Spleen (tissue), 11 donors: Measurements from ENCODE around the gene KEAP1. TPM values are rescaled to one million over a fixed set of nuclear protein-coding genes. Genes with fewer than 3 reads are reported as not detected.

Source experiments
- DNase-seq: peaks from one replicate; pipeline ENCODE4 v3.0.0-alpha.2; 2020
- H3K27ac ChIP-seq, 8 donors: fragments of 200-600 bp; sonication (generic) in 7 of 8; 1 replicate in 4 of 8; 2 replicates in 4 of 8; pipeline versions ENCODE4 v1.5.0 to v1.8.0; 2016 to 2021; ENCODE audit warnings: inconsistent platforms in 4 of 8, mild to moderate bottlenecking in 4 of 8, moderate library complexity in 1 of 8
- H3K27me3 ChIP-seq, 7 donors: fragments of 200-600 bp; sonication (generic) in 6 of 7; replicated peaks in 1 of 7; 1 replicate in 4 of 7; 2 replicates in 3 of 7; pipeline versions ENCODE4 v1.5.0 to v1.8.0; 2016 to 2021; ENCODE audit warnings: inconsistent platforms in 3 of 7, mild to moderate bottlenecking in 1 of 7
- H3K36me3 ChIP-seq, 6 donors: fragments of 200-600 bp; sonication (generic) in 5 of 6; 1 replicate in 4 of 6; 2 replicates in 2 of 6; pipeline versions ENCODE4 v1.5.0 to v1.8.0; 2016 to 2021; ENCODE audit warnings: inconsistent platforms in 2 of 6
- H3K4me1 ChIP-seq, 6 donors: fragments of 200-600 bp; sonication (generic) in 5 of 6; 1 replicate in 3 of 6; 2 replicates in 3 of 6; pipeline versions ENCODE4 v1.5.0 to v1.8.0; 2016 to 2021; ENCODE audit warnings: inconsistent platforms in 3 of 6
- H3K4me3 ChIP-seq, 8 donors: fragments of 200-600 bp; sonication (generic) in 7 of 8; 1 replicate in 4 of 8; 2 replicates in 4 of 8; pipeline versions ENCODE4 v1.5.0 to v1.8.0; 2016 to 2021; ENCODE audit warnings: inconsistent platforms in 4 of 8, mild to moderate bottlenecking in 4 of 8, moderate library complexity in 2 of 8
- H3K9me3 ChIP-seq, 8 donors: fragments of 200-600 bp; sonication (generic) in 7 of 8; 1 replicate in 4 of 8; 2 replicates in 4 of 8; pipeline versions ENCODE4 v1.5.0 to v1.8.0; 2016 to 2021; ENCODE audit warnings: inconsistent platforms in 4 of 8
- POLR2A ChIP-seq, 3 donors: fragments of 450-650 bp; IDR thresholded peaks; one replicate each; pipeline ENCODE4 v1.5.1; 2017; ENCODE audit warnings: antibody characterized with exemption in 3 of 3, mild to moderate bottlenecking in 1 of 3
- POLR2AphosphoS5 ChIP-seq, 3 donors: sonication (generic); formaldehyde crosslinking; IDR thresholded peaks; one replicate each; pipeline ENCODE4 v1.5.1; 2017; ENCODE audit warnings: antibody characterized with exemption in 3 of 3
- WGBS, 5 donors: extraction: QIAGEN DNeasy Blood & Tissue Kit in 3 of 5; methylation state at CpG; one replicate each; pipeline versions ENCODE4 v1.1.5 to v1.1.7; 2013 to 2018; 5-methylcytosine and 5-hydroxymethylcytosine counted together
- intact Hi-C: fragments of 100-400 bp; cut with DNase I; formaldehyde crosslinking; loops from one replicate; pipeline ENCODE4 v1.15.0; 2023; ENCODE audit warnings: low total_unique reads
- polyA plus RNA-seq, 3 donors: library from polyadenylated mRNA; stranded (reverse); fragments of 200-250 nt; gene quantifications; one replicate each; pipeline ENCODE4 v1.2.1, GENCODE V29; 2013
- total RNA-seq, 7 donors: library from RNA; depleted of rRNA in 3 of 7; stranded (reverse); fragments of >200 nt in 3 of 7; fragmentation: NEBNext Ultra II Directional in 4 of 7; extraction: Animal tissue kit (Norgen Biotek cat#: 25700) in 4 of 7; gene quantifications; one replicate each; pipeline versions ENCODE4 v1.1.0 to v1.2.1, GENCODE V29; 2016 to 2021
- TF ChIP-seq, protein P1 (sequence below), 11 experiments: fragments of 200-600 bp in 7 of 11; fragments of 450-650 bp in 4 of 11; sonication (generic) in 4 of 11; IDR thresholded peaks in 8 of 11; conservative IDR thresholded peaks in 3 of 11; 1 replicate in 7 of 11; 2 replicates in 4 of 11; pipeline versions ENCODE4 v1.4.0 to v1.8.0; 2016 to 2021; ENCODE audit warnings: antibody characterized with exemption in 11 of 11, inconsistent platforms in 4 of 11, mild to moderate bottlenecking in 1 of 11
- donor health status: healthy with polysubstance abuse.
- donor health status: DM: no; HTN: no; CAD: no; lungs with moderate emphysema.
- donor health status: DM: no; HTN: no; CAD: no.
- donor health status: Bipolar disorder and iron deficiency.
- donor health status: healthy.
- donor health status: DM: no; HTN: no; CAD: no.
- donor health status: DM: yes; HTN: yes; CAD: no.

The KEAP1 gene
- total and polyA plus RNA-seq, 10 donors, result 33.3 to 59.5 (median 44.2) TPM

DNA sequence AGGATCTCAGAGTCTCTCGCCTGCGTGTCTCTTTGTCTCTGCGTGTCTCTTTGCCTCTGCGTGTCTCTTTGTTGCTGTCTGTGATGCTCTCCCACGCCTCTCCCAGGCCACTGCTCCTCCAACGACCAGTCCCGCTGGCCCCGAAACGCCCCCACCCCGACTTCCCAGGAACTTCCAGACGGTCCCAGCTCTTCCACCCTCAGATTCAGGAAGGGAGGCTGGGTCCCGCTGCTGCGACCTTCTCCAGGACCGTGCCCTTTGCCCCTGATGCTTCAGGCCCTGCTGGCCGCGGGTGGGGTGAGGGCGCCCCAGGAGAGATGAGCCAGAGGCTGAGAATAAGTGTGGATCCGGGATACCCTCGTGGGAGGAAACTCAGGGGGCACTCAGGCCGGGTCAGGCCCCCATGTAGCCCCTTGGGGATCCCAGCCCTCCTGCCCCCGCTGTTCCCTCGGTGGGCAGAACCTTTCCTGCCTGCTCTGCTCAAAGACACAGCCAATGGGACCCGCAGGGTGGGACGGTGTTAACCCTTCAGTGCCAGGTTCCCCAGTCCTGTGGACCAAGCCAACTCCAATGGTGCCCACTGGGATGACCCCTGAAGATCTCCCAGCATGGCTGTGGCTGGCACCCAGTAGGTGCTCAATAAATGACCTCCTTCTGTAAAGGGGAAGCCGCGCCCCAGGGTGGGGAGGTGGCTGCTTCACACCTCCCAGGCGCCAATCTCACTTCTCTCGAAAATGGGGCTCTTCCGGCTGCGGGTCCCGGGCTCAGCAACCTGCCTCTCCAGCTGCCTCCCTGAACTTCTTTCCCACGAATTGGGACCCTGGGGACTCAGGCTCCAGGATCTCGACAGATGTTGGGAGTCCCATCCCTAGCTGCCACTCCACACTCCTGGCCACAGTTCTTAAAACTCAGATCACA, 15.5 kb upstream of the KEAP1 start:
- DNase-seq, result no peak
- Histone ChIP-seq H3K9me3 (no peaks in the 10 kb centered on the region), H3K4me1 (peaks cover 20 to 57% (median 39%) of the 10 kb centered on the region in 6 donors), H3K27me3 (peaks cover 6 to 76% (median 58%) of the 10 kb centered on the region in 7 donors), H3K27ac (peak overlapping the region in 7 of 8 donors; percentile 41 to 88 (median 74)), H3K36me3 (peaks cover 0 to 9% (median 0%) of the 10 kb centered on the region in 6 donors), H3K4me3 (peak overlapping the region in 5 of 8 donors; percentile 8 to 71 (median 50))
- intact Hi-C loops, result no loop called here
- WGBS, 5 donors, result 8 to 12% (median 11%) methylated on average over 26 to 33 of the region's 33 CpGs
- TF ChIP-seq POLR2A (IDR thresholded peaks at IDR 0.05) (no peak), POLR2AphosphoS5 (IDR thresholded peaks at IDR 0.05) (peak in 1 of 3 donors; percentile 23)

DNA sequence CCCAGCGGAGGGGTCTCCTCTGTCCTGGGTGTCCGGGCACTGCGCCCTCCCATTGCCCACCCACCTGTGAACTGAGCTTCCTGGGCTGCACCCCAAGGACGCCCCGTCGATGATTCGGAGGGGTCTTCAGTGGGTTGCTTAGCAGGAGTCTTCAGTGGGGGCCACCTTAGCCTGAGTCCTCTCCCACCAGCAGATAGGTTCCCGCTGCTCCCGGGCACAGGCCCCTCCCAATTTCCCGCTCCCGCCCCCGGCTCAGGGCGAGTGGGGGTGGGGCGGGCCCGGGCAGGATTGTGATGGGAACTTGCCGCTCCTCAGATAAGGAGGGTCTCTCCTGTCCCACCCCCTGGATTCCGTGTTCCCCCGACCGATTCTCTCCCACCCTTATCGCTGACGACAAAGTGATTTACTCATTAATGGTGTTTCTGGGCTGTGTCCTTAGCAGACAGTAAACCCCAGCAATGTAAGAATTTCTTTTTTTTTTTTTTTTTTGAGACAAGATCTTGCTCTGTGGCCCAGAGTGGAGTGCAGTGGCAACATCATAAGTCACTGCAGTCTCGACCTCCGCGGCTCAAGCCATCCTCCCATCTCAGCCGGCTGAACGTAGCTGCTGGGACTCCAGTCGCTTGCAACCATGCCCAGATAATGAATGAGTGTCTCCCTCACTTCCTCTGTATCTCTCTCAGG, 14.7 kb upstream of the KEAP1 start:
- Histone ChIP-seq H3K36me3 (peaks cover 0 to 9% (median 0%) of the 10 kb centered on the region in 6 donors), H3K27ac (peak overlapping the region in 7 of 8 donors; percentile 60 to 88 (median 76)), H3K4me1 (peaks cover 20 to 60% (median 39%) of the 10 kb centered on the region in 6 donors), H3K9me3 (no peaks in the 10 kb centered on the region), H3K4me3 (peak overlapping the region; percentile 25 to 71 (median 48)), H3K27me3 (peaks cover 6 to 84% (median 65%) of the 10 kb centered on the region in 7 donors)
- no peak for DNase-seq
- intact Hi-C loops, result no loop called here
- WGBS, 5 donors, result 2 to 4% (median 3%) methylated on average over 26 to 27 of the region's 27 CpGs
- no peak for TF ChIP-seq POLR2A (IDR thresholded peaks at IDR 0.05)
- no peak for TF ChIP-seq POLR2AphosphoS5 (IDR thresholded peaks at IDR 0.05)

DNA sequence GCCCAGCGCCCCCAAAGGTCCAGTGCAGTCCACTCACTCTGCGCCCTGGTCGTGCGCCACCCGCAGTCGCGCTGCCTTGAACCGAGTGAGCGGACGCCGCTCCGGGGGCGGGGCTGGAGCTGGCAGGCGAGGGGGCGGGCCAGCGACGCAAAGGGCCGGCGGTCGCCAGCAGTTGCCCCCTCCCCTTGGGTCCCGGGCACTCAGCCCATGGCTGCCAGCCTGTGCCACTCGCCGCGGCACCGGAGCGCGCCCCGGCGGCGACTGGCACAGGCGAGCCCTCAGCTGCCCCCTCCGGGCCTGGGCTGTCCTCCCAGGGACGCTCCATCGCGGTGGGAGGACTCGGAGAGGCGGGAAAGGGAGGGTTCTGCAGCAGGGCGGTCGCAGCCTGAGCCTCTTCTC, 14.2 kb upstream of the KEAP1 start, which contains the start of gene S1PR5:
S1PR5 (minus strand) TSS at position 87 of the 399 bp plus-strand sequence. CDS start 2,436 bp downstream, outside the sequence.
- DNase-seq, result no peak
- peak within 1 kb of the TSS; percentile 25 to 71 (median 48) for H3K4me3 ChIP-seq
- intact Hi-C loops, result no loop called here
- peak within 1 kb of the TSS in 7 of 8 donors; percentile 60 to 88 (median 76) for H3K27ac ChIP-seq
- TF ChIP-seq, protein P1, sequence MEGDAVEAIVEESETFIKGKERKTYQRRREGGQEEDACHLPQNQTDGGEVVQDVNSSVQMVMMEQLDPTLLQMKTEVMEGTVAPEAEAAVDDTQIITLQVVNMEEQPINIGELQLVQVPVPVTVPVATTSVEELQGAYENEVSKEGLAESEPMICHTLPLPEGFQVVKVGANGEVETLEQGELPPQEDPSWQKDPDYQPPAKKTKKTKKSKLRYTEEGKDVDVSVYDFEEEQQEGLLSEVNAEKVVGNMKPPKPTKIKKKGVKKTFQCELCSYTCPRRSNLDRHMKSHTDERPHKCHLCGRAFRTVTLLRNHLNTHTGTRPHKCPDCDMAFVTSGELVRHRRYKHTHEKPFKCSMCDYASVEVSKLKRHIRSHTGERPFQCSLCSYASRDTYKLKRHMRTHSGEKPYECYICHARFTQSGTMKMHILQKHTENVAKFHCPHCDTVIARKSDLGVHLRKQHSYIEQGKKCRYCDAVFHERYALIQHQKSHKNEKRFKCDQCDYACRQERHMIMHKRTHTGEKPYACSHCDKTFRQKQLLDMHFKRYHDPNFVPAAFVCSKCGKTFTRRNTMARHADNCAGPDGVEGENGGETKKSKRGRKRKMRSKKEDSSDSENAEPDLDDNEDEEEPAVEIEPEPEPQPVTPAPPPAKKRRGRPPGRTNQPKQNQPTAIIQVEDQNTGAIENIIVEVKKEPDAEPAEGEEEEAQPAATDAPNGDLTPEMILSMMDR (IDR thresholded peaks at IDR 0.05 in 8 of 11, conservative IDR thresholded peaks at IDR 0.05 in 3 of 11), result no peak
- TF ChIP-seq POLR2AphosphoS5 (IDR thresholded peaks at IDR 0.05), result peak; percentile 43 to 74 (median 46)
- peaks cover 6 to 89% (median 65%) of the 10 kb centered on the region in 7 donors for H3K27me3 ChIP-seq
- H3K36me3 ChIP-seq, result peaks cover 0 to 9% (median 0%) of the 10 kb centered on the region in 6 donors
- 2 to 4% (median 3%) methylated on average over 13 to 39 of the region's 39 CpGs for WGBS, 5 donors
- no peaks in the 10 kb centered on the region for H3K9me3 ChIP-seq
- H3K4me1 ChIP-seq, result peaks cover 20 to 56% (median 39%) of the 10 kb centered on the region in 6 donors

DNA sequence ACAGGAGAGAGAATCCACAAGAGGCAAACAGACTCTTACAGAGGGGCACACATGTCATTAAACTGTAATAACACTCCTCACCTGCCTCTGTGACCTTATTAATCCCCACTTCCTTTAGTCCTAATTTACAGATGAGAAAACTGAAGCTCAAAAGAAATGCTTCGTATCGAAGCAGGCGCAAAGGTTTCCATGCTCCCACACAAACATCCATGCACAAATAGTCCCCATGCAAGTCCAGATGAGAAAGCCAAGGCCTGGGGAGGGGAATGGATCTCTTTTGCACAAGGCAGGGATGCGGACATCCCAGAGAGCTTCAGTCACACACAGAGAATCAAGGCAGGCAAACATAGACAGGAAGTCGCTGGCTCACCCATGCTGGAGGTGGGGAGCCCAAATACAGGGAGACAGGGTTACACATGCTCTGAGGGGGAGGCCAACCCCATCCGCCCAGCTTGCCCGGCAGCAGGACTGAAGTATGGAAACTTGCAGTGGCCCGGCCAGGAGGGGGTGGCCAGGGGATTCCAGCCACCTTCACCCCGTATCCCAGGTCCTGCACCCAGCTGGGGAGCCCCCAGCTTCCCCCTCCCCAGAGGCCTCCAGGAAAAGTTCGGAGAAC, 13.6 kb upstream of the KEAP1 start:
- TF ChIP-seq, protein P1 (IDR thresholded peaks at IDR 0.05 in 8 of 11, conservative IDR thresholded peaks at IDR 0.05 in 3 of 11), result no peak
- TF ChIP-seq POLR2AphosphoS5 (IDR thresholded peaks at IDR 0.05) (no peak), POLR2A (IDR thresholded peaks at IDR 0.05) (no peak)
- Histone ChIP-seq H3K27ac (peak overlapping the region in 7 of 8 donors; percentile 60 to 88 (median 76)), H3K27me3 (peaks cover 6 to 94% (median 69%) of the 10 kb centered on the region in 7 donors)

More for the DNA sequence above, 13.6 kb upstream of the KEAP1 start:
- WGBS, 5 donors, result 48 to 58% (median 51%) methylated on average over 5 to 10 of the region's 10 CpGs
- Histone ChIP-seq H3K4me3 (peak overlapping the region in 7 of 8 donors; percentile 32 to 71 (median 49)), H3K9me3 (no peaks in the 10 kb centered on the region), H3K4me1 (peaks cover 20 to 53% (median 39%) of the 10 kb centered on the region in 6 donors), H3K36me3 (peaks cover 0 to 9% (median 0%) of the 10 kb centered on the region in 6 donors)
- no peak for DNase-seq
- intact Hi-C loops, result no loop called here
